GM10266 (cell line): ENCODE results near the gene SH3PXD2B.
"Not testable (repeated sequence)": the region's sequence is repeated elsewhere in the genome, so short reads cannot be mapped to it uniquely, and the experiment has no call there.

ENCODE experiments used
- DNase-seq: peaks from one replicate; pipeline ENCODE4 v3.0.0; 2012; ENCODE audit errors: extremely low spot score
- CTCF ChIP-seq: IDR thresholded peaks from 2 replicates; pipeline ENCODE4 v1.5.1; 2012; ENCODE audit warnings: mild to moderate bottlenecking, low read depth; ENCODE audit not compliant: control insufficient read depth, insufficient read depth; ENCODE audit errors: missing control alignments

The SH3PXD2B gene

GRCh38 chr5:172371684-172372083 is 82.6 kb downstream of the SH3PXD2B start:
- TF ChIP-seq CTCF = no peak
- no peak for DNase-seq

- no peak for DNase-seq
- peak; percentile 41 for TF ChIP-seq CTCF
Measured at GRCh38 chr5:172370648-172371545, 83.4 kb downstream of the SH3PXD2B start.

- no peak for TF ChIP-seq CTCF
- no peak for DNase-seq
Measured at GRCh38 chr5:172370237-172370640, 84.1 kb downstream of the SH3PXD2B start.

- not testable (repeated sequence) for DNase-seq
Measured at GRCh38 chr5:172368699-172369098, 85.6 kb downstream of the SH3PXD2B start.

GRCh38 chr5:172365948-172366608 is 88.2 kb downstream of the SH3PXD2B start:
- no peak for TF ChIP-seq CTCF
- no peak for DNase-seq

- TF ChIP-seq CTCF = no peak
Measured at GRCh38 chr5:172364773-172365172, 89.6 kb downstream of the SH3PXD2B start.

GRCh38 chr5:172362755-172363154 is 91.6 kb downstream of the SH3PXD2B start:
- no peak for TF ChIP-seq CTCF
- no peak for DNase-seq

More at GRCh38 chr5:172364773-172365172, 89.6 kb downstream of the SH3PXD2B start:
- no peak for DNase-seq
